ENCODE measurements around the gene ACAA1. TPM values are rescaled to one million over a fixed set of nuclear protein-coding genes. Genes with fewer than 3 reads are reported as not detected.

The ACAA1 gene
- total and polyA plus RNA-seq, 4 donors: 220 to 410 (median 340) TPM

DNA sequence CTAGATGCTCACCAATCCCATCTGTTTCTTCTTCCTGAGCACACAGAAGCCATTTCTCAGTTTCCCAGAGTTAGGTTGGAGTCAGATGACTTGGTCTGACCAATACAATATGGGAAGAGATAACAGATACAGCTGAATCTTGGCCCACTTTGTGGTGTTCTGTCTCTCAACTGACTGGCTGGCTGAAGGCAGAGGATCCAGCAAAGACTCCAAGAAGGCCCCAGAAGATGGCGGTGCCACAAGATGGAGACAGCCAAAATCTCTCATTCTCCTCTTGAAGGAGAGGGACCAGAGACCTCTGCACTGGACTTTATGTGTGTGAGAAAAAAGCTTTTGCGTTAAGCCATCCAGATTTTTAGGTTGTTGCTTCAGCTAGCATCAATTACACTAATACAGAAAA, 20.2 kb upstream of the ACAA1 start:
- TF ChIP-seq GABPA (IDR thresholded peaks at IDR 0.05 in 1 of 2, conservative IDR thresholded peaks at IDR 0.05 in 1 of 2) (no peak), FOXA2 (IDR thresholded peaks at IDR 0.05) (no peak), HNF4G (IDR thresholded peaks at IDR 0.05) (no peak), RAD21 (IDR thresholded peaks at IDR 0.05) (no peak), ZBTB33 (IDR thresholded peaks at IDR 0.05) (no peak), TAF1 (conservative IDR thresholded peaks at IDR 0.05) (no peak), JUND (IDR thresholded peaks at IDR 0.05) (no peak), SP1 (IDR thresholded peaks at IDR 0.05) (no peak), FOXA1 (IDR thresholded peaks at IDR 0.05) (no peak), EGR1 (IDR thresholded peaks at IDR 0.05; ENCODE audit: low read depth in 2 of 2) (no peak), NR2F2 (IDR thresholded peaks at IDR 0.05) (no peak), HNF4A (conservative IDR thresholded peaks at IDR 0.05) (no peak)
- TF ChIP-seq, protein P1, sequence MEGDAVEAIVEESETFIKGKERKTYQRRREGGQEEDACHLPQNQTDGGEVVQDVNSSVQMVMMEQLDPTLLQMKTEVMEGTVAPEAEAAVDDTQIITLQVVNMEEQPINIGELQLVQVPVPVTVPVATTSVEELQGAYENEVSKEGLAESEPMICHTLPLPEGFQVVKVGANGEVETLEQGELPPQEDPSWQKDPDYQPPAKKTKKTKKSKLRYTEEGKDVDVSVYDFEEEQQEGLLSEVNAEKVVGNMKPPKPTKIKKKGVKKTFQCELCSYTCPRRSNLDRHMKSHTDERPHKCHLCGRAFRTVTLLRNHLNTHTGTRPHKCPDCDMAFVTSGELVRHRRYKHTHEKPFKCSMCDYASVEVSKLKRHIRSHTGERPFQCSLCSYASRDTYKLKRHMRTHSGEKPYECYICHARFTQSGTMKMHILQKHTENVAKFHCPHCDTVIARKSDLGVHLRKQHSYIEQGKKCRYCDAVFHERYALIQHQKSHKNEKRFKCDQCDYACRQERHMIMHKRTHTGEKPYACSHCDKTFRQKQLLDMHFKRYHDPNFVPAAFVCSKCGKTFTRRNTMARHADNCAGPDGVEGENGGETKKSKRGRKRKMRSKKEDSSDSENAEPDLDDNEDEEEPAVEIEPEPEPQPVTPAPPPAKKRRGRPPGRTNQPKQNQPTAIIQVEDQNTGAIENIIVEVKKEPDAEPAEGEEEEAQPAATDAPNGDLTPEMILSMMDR (IDR thresholded peaks at IDR 0.05; ENCODE audit: low read depth, low read length, missing input control): no peak
- TF ChIP-seq, protein P2, sequence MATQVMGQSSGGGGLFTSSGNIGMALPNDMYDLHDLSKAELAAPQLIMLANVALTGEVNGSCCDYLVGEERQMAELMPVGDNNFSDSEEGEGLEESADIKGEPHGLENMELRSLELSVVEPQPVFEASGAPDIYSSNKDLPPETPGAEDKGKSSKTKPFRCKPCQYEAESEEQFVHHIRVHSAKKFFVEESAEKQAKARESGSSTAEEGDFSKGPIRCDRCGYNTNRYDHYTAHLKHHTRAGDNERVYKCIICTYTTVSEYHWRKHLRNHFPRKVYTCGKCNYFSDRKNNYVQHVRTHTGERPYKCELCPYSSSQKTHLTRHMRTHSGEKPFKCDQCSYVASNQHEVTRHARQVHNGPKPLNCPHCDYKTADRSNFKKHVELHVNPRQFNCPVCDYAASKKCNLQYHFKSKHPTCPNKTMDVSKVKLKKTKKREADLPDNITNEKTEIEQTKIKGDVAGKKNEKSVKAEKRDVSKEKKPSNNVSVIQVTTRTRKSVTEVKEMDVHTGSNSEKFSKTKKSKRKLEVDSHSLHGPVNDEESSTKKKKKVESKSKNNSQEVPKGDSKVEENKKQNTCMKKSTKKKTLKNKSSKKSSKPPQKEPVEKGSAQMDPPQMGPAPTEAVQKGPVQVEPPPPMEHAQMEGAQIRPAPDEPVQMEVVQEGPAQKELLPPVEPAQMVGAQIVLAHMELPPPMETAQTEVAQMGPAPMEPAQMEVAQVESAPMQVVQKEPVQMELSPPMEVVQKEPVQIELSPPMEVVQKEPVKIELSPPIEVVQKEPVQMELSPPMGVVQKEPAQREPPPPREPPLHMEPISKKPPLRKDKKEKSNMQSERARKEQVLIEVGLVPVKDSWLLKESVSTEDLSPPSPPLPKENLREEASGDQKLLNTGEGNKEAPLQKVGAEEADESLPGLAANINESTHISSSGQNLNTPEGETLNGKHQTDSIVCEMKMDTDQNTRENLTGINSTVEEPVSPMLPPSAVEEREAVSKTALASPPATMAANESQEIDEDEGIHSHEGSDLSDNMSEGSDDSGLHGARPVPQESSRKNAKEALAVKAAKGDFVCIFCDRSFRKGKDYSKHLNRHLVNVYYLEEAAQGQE (IDR thresholded peaks at IDR 0.05): no peak
- TF ChIP-seq, protein P3, sequence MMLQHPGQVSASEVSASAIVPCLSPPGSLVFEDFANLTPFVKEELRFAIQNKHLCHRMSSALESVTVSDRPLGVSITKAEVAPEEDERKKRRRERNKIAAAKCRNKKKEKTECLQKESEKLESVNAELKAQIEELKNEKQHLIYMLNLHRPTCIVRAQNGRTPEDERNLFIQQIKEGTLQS (IDR thresholded peaks at IDR 0.05): no peak
- TF ChIP-seq, protein P4, sequence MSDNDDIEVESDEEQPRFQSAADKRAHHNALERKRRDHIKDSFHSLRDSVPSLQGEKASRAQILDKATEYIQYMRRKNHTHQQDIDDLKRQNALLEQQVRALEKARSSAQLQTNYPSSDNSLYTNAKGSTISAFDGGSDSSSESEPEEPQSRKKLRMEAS (IDR thresholded peaks at IDR 0.05): no peak
- 97% methylated on average over 2 of the region's 2 CpGs for WGBS

GRCh38 chr3:38155825-38156224, 18.9 kb upstream of the ACAA1 start:
- Histone ChIP-seq H3K36me3 (ENCODE audit: control insufficient read depth in 4 of 4, insufficient read depth in 3 of 4, low read depth in 1 of 4, low read length in 3 of 4) (no peaks in the 10 kb centered on the region), H3K27me3 (ENCODE audit: control insufficient read depth in 4 of 4, insufficient read depth in 4 of 4, low read length in 3 of 4) (no peaks in the 10 kb centered on the region), H3K9ac (ENCODE audit: low read depth in 1 of 2, low read length in 2 of 2) (no peak overlapping the region), H3K9me3 (ENCODE audit: control insufficient read depth in 4 of 4, low read length in 3 of 4) (no peaks in the 10 kb centered on the region), H3K4me3 (ENCODE audit: low read depth in 1 of 3, low read length in 3 of 3) (no peak overlapping the region), H3K4me1 (ENCODE audit: control insufficient read depth in 4 of 4, insufficient read depth in 4 of 4, low read length in 3 of 4) (no peaks in the 10 kb centered on the region), H3K27ac (ENCODE audit: low read depth in 1 of 2, low read length in 2 of 2) (no peak overlapping the region)
- no peak for TF ChIP-seq YY1 (IDR thresholded peaks at IDR 0.05)
- 96% methylated on average over 2 of the region's 2 CpGs for WGBS
- DNase-seq (ENCODE audit: low spot score): no peak

More for the DNA sequence above, 20.2 kb upstream of the ACAA1 start:
- Histone ChIP-seq H3K4me3 (ENCODE audit: low read depth in 1 of 3, low read length in 3 of 3) (no peak overlapping the region), H3K9ac (ENCODE audit: low read depth in 1 of 2, low read length in 2 of 2) (no peak overlapping the region), H3K4me1 (ENCODE audit: control insufficient read depth in 4 of 4, insufficient read depth in 4 of 4, low read length in 3 of 4) (no peaks in the 10 kb centered on the region), H3K27me3 (ENCODE audit: control insufficient read depth in 4 of 4, insufficient read depth in 4 of 4, low read length in 3 of 4) (no peaks in the 10 kb centered on the region), H3K27ac (ENCODE audit: low read depth in 1 of 2, low read length in 2 of 2) (no peak overlapping the region), H3K9me3 (ENCODE audit: control insufficient read depth in 4 of 4, low read length in 3 of 4) (no peaks in the 10 kb centered on the region), H3K36me3 (ENCODE audit: control insufficient read depth in 4 of 4, insufficient read depth in 3 of 4, low read depth in 1 of 4, low read length in 3 of 4) (no peaks in the 10 kb centered on the region)
- DNase-seq (ENCODE audit: low spot score): no peak

All from liver (tissue), 9 donors.